Endothelial cell of umbilical vein (primary cell): ENCODE data around the gene PLCG2.

Source experiments
- CTCF ChIP-seq, 2 donors: IDR thresholded peaks; 1 replicate in 1 of 2; 2 replicates in 1 of 2; pipeline ENCODE4 v1.5.1; 2011; ENCODE audit warnings: low read length in 2 of 2, mild to moderate bottlenecking in 2 of 2, moderate library complexity in 2 of 2, control low read depth in 1 of 2, inconsistent platforms in 1 of 2, low read depth in 1 of 2; ENCODE audit not compliant: insufficient read depth in 1 of 2; ENCODE audit errors: extremely low read depth in 1 of 2
- EZH2 ChIP-seq: IDR thresholded peaks from 2 replicates; pipeline ENCODE4 v1.6.1; 2012; ENCODE audit warnings: borderline replicate concordance, low read depth, mild to moderate bottlenecking, moderate library complexity, low read length, inconsistent platforms; ENCODE audit not compliant: severe bottlenecking
- JUN ChIP-seq: IDR thresholded peaks from 2 replicates; pipeline ENCODE4 v1.6.1; 2011; ENCODE audit warnings: borderline replicate concordance, low read depth; ENCODE audit not compliant: insufficient read length, insufficient read depth
- MAX ChIP-seq: IDR thresholded peaks from 2 replicates; pipeline ENCODE4 v1.6.1; 2011; ENCODE audit not compliant: insufficient read depth, insufficient read length
- POLR2A ChIP-seq: IDR thresholded peaks from 2 replicates; pipeline ENCODE4 v1.6.1; 2012; ENCODE audit warnings: low read depth, mild to moderate bottlenecking, control low read depth, low read length
- POLR2AphosphoS5 ChIP-seq: IDR thresholded peaks from 2 replicates; pipeline ENCODE4 v1.6.1; 2012; ENCODE audit warnings: low read depth, mild to moderate bottlenecking, control low read depth, low read length, moderate library complexity; ENCODE audit not compliant: insufficient read depth

GRCh38 chr16:81956213-81956948 lies 177.3 kb downstream of the PLCG2 start:
- TF ChIP-seq EZH2 (no peak), CTCF (IDR thresholded peaks at IDR 0.05; ENCODE audit: extremely low read depth in 1 of 2, insufficient read depth in 1 of 2, low read depth in 1 of 2, low read length in 2 of 2) (no peak), POLR2A (no peak), POLR2AphosphoS5 (no peak), MAX (no peak), JUN (no peak)
